Upper lobe of right lung (tissue), 1 donor: ENCODE measurements around the gene TANGO6. TPM values are rescaled to one million over a fixed set of nuclear protein-coding genes. Genes with fewer than 3 reads are reported as not detected.

ENCODE experiments used
- ATAC-seq: fragments of 200-7000 bp; cut with Tn5 transposase; one replicate; pipeline ENCODE4 v1.9.1; 2020; ENCODE audit warnings: mild to moderate bottlenecking, moderate library complexity
- DNase-seq: peaks from one replicate; pipeline ENCODE4 v3.0.0-alpha.2; 2020
- H3K27ac ChIP-seq: fragments of 200-600 bp; one replicate; pipeline ENCODE4 v1.8.0; 2022
- H3K27me3 ChIP-seq: fragments of 200-600 bp; one replicate; pipeline ENCODE4 v1.8.0; 2022; ENCODE audit warnings: mild to moderate bottlenecking
- H3K36me3 ChIP-seq: fragments of 200-600 bp; one replicate; pipeline ENCODE4 v1.8.0; 2022
- H3K4me1 ChIP-seq: fragments of 200-600 bp; one replicate; pipeline ENCODE4 v1.8.0; 2022
- H3K4me3 ChIP-seq: fragments of 200-600 bp; one replicate; pipeline ENCODE4 v1.8.0; 2022; ENCODE audit warnings: mild to moderate bottlenecking
- H3K9me3 ChIP-seq: fragments of 200-600 bp; one replicate; pipeline ENCODE4 v1.8.0; 2022
- CTCF ChIP-seq: fragments of 200-600 bp; IDR thresholded peaks from one replicate; pipeline ENCODE4 v1.8.0; 2022; ENCODE audit warnings: antibody characterized with exemption
- intact Hi-C: fragments of 100-400 bp; cut with DNase I; formaldehyde crosslinking; loops from one replicate; pipeline ENCODE4 v1.11.0; 2022
- total RNA-seq: library from RNA; stranded (reverse); fragmentation: NEBNext Ultra II Directional; extraction: Animal tissue kit (Norgen Biotek cat#: 25700); gene quantifications from one replicate; pipeline ENCODE4 v1.2.1, GENCODE V29; 2021
- donor health status: DM: no; HTN: yes; CAD: no; lungs with severe emphysema.

The TANGO6 gene
- total RNA-seq, 1 donor from 2014 or later, result 19.1 TPM

DNA sequence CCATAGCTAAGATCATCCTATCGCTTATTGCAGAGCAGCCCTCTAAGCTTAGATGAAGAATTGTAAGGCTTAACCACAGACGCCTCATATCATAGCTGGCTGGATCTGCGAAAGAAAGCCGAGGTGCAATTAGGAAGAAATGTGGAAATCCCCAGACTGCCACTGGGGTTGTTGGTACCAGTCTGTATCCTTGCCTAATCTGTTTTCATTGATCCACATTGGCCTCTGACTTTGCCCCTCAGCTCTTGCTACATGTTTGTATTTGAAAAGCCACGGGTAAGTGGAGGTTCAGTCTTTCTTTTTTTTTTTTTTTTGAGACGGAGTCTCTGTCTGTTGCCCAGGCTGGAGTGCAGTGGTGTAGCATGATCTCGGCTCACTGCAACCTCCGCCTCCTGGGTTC, 48.9 kb downstream of the TANGO6 start:
- ATAC-seq (no peak), DNase-seq (no peak)
- no peak overlapping the region for H3K4me3 ChIP-seq
- no peak overlapping the region for H3K27ac ChIP-seq
- H3K9me3 ChIP-seq, result no peaks in the 10 kb centered on the region
- TF ChIP-seq CTCF, result no peak
- H3K27me3 ChIP-seq, result no peaks in the 10 kb centered on the region
- intact Hi-C loops, result no loop called here
- no peaks in the 10 kb centered on the region for H3K4me1 ChIP-seq
- no peaks in the 10 kb centered on the region for H3K36me3 ChIP-seq

GRCh38 chr16:68892898-68893297, 49.6 kb downstream of the TANGO6 start:
- no peak for DNase-seq
- TF ChIP-seq CTCF, result no peak
- intact Hi-C loops, result no loop called here

DNA sequence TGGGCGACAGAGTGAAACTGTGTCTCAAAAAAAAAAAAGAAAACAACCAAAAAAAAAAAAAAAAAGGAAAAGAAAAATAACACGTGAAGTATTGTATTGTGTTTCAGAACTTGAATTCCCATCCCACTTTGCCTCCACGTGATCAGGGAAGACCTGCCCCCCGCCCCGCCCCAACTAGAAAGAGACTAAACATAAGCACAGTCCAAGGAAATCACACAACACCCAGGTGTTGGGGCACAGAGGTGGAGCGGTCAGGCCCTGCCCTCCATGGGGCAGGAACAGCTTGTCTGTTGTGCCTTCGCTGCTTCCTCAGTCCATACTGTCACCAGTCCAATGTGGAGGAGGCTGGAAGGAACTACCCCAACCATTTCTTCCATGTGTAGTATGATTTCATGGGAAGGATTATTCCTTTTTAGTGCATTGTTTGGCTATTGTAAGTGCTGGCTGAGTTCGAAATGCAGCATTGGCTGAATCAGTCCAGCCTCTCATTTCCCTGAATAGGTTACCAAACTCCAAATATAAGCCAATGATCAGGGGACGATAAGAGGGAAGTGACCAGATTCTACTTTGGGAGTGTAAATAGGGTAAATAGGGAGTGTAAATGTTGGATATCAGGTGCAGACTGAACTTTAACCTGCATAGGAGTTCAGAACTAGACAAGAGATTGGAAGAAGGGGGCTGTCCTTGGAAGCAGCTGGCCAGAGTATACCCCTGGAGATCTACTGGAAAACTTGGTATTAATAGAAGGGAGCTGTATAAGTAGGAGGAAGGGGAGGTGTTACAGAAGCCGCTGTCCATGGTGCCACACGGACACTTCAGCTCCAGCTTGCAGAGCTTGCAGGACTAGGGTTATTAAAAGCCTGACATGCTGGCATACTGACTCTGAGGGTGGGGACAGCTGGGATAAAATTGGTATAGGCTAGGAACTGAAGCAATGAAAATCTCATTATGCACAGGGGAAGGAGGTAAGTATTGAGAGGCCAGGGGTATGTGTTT, 50.7 kb downstream of the TANGO6 start:
- TF ChIP-seq CTCF, result no peak
- no peak for ATAC-seq

More at GRCh38 chr16:68892898-68893297, 49.6 kb downstream of the TANGO6 start:
- Histone ChIP-seq H3K27ac (no peak overlapping the region), H3K4me1 (no peaks in the 10 kb centered on the region), H3K27me3 (no peaks in the 10 kb centered on the region), H3K36me3 (no peaks in the 10 kb centered on the region), H3K4me3 (no peak overlapping the region), H3K9me3 (no peaks in the 10 kb centered on the region)
- no peak for ATAC-seq

GRCh38 chr16:68894714-68895113, 51.4 kb downstream of the TANGO6 start:
- Histone ChIP-seq H3K36me3 (no peaks in the 10 kb centered on the region), H3K27ac (no peak overlapping the region), H3K9me3 (no peaks in the 10 kb centered on the region), H3K27me3 (no peaks in the 10 kb centered on the region), H3K4me1 (no peaks in the 10 kb centered on the region), H3K4me3 (no peak overlapping the region)
- DNase-seq (no peak), ATAC-seq (no peak)
- intact Hi-C loops, result no loop called here
- no peak for TF ChIP-seq CTCF

More for the DNA sequence above, 50.7 kb downstream of the TANGO6 start:
- no peak for DNase-seq
- Histone ChIP-seq H3K4me3 (no peak overlapping the region), H3K27me3 (no peaks in the 10 kb centered on the region), H3K9me3 (no peaks in the 10 kb centered on the region), H3K27ac (no peak overlapping the region), H3K4me1 (no peaks in the 10 kb centered on the region), H3K36me3 (no peaks in the 10 kb centered on the region)
- intact Hi-C loops, result no loop called here

DNA sequence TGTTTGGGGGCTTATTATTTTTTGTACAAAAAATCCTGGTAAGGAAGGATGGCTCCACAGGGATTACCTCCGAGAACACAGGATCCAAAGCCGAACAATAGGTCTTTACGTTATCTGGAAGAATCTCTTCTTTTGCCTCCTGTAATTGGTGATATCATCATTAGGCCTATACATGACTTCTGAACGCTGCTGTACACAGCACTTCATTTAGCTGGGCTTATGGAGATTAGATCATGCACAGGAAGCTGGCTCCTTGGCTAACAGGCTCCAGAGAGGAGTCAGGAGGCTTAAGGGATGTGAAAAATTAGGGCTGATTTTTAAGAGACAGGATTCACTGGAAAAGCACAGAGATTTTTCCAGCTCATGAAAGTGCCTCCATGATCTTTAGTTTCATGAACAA, 54.7 kb downstream of the TANGO6 start:
- no peaks in the 10 kb centered on the region for H3K36me3 ChIP-seq
- no peak for DNase-seq
- H3K4me1 ChIP-seq, result no peaks in the 10 kb centered on the region
- no peak overlapping the region for H3K27ac ChIP-seq
- no peaks in the 10 kb centered on the region for H3K9me3 ChIP-seq
- H3K27me3 ChIP-seq, result no peaks in the 10 kb centered on the region
- ATAC-seq, result no peak
- intact Hi-C loops, result no loop called here
- TF ChIP-seq CTCF, result no peak
- H3K4me3 ChIP-seq, result no peak overlapping the region
